Lung (tissue), 12 donors: ENCODE results near the gene ILK. TPM values are rescaled to one million over a fixed set of nuclear protein-coding genes. Genes with fewer than 3 reads are reported as not detected.

Experiments used
- ATAC-seq: fragments of 200-7000 bp; cut with Tn5 transposase; one replicate; pipeline ENCODE4 v1.9.1; 2020; ENCODE audit warnings: moderate number of reproducible peaks; ENCODE audit not compliant: insufficient read depth, low FRiP score
- DNase-seq, 3 donors: peaks; one replicate each; pipeline ENCODE4 v3.0.0-alpha.2; 2013 to 2017
- H3K27ac ChIP-seq, 2 donors: one replicate each; pipeline ENCODE4 v1.5.1; 2013; ENCODE audit warnings: mild to moderate bottlenecking in 2 of 2, moderate library complexity in 2 of 2, control low read depth in 1 of 2, inconsistent platforms in 1 of 2, low read depth in 1 of 2, low read length in 1 of 2
- H3K27me3 ChIP-seq, 3 donors: one replicate each; pipeline ENCODE4 v1.5.1; 2013; ENCODE audit warnings: low read length in 2 of 3; ENCODE audit not compliant: control insufficient read depth in 3 of 3, insufficient read depth in 3 of 3
- H3K36me3 ChIP-seq, 4 donors: one replicate each; pipeline ENCODE4 v1.5.1; 2013; ENCODE audit warnings: low read length in 4 of 4, mild to moderate bottlenecking in 1 of 4, moderate library complexity in 1 of 4; ENCODE audit not compliant: control insufficient read depth in 4 of 4, insufficient read depth in 4 of 4
- H3K4me1 ChIP-seq, 5 donors: one replicate each; pipeline ENCODE4 v1.5.1; 2013; ENCODE audit warnings: low read length in 5 of 5, mild to moderate bottlenecking in 2 of 5, moderate library complexity in 1 of 5; ENCODE audit not compliant: control insufficient read depth in 5 of 5, insufficient read depth in 5 of 5
- H3K4me3 ChIP-seq: one replicate; pipeline ENCODE4 v1.5.1; 2013; ENCODE audit warnings: mild to moderate bottlenecking, control low read depth, moderate library complexity
- H3K9ac ChIP-seq, 2 donors: one replicate each; pipeline ENCODE4 v1.5.1; 2013; ENCODE audit warnings: low read length in 2 of 2, control low read depth in 1 of 2; ENCODE audit not compliant: insufficient read depth in 1 of 2
- H3K9me3 ChIP-seq, 4 donors: one replicate each; pipeline ENCODE4 v1.5.1; 2013; ENCODE audit warnings: low read length in 3 of 4, mild to moderate bottlenecking in 1 of 4, moderate library complexity in 1 of 4; ENCODE audit not compliant: control insufficient read depth in 4 of 4, insufficient read depth in 3 of 4
- WGBS, 2 donors: extraction: QIAGEN DNeasy Blood & Tissue Kit; methylation state at CpG; one replicate each; pipeline ENCODE4 v1.1.7; 2013; 5-methylcytosine and 5-hydroxymethylcytosine counted together
- polyA plus RNA-seq, 2 donors: library from polyadenylated mRNA; stranded (reverse); fragments of 200-250 nt; gene quantifications; one replicate each; pipeline ENCODE4 v1.2.1, GENCODE V29; 2013
- total RNA-seq, 2 donors: library from RNA; depleted of rRNA in 1 of 2; stranded (reverse); fragments of >200 nt in 1 of 2; gene quantifications; one replicate each; pipeline ENCODE4 v1.2.1, GENCODE V29; 2014 to 2021
- TF ChIP-seq, protein P1 (sequence below): IDR thresholded peaks from 2 replicates; pipeline ENCODE4 v1.5.1; 2012; ENCODE audit warnings: mild to moderate bottlenecking; ENCODE audit errors: control extremely low read depth, extremely low read depth
- donor health status: control.
- donor health status: control.
- donor health status: Bipolar disorder and iron deficiency.
- donor health status: healthy.
- donor health status: DM: yes; HTN: yes; CAD: no.

ILK gene
- total and polyA plus RNA-seq, 4 donors = 91.1 to 147 (median 136) TPM

DNA sequence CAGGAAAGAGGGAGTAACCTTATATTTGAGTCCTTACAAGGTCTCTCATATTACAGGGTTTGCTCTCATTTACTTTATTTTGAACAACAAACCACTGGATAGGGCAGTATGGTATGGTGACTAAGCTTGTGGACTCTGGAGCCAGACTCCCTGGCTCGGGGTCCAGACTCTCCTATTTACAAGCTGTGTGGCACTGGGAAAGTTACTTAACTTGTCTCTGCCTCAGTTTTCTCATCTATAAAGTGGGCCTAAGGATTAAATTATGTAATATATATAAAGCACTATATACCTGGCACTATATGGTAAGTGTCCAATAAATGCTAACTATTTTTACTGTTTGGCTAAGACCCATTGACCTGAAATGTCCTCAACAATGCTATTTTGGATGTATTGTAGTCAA, 53.8 kb downstream of the ILK start:
- DNase-seq (no peak), ATAC-seq (no peak)
- H3K9me3 ChIP-seq = no peaks in the 10 kb centered on the region
- H3K27ac ChIP-seq = no peak overlapping the region
- H3K36me3 ChIP-seq = peaks cover 0 to 5% (median 0%) of the 10 kb centered on the region in 4 donors
- no peak overlapping the region for H3K4me3 ChIP-seq
- peaks cover 0 to 28% (median 5%) of the 10 kb centered on the region in 5 donors for H3K4me1 ChIP-seq
- 83 to 91% methylated on average over 1 of the region's 1 CpG for WGBS, 2 donors
- H3K9ac ChIP-seq = no peak overlapping the region
- H3K27me3 ChIP-seq = no peaks in the 10 kb centered on the region
- TF ChIP-seq, protein P1, sequence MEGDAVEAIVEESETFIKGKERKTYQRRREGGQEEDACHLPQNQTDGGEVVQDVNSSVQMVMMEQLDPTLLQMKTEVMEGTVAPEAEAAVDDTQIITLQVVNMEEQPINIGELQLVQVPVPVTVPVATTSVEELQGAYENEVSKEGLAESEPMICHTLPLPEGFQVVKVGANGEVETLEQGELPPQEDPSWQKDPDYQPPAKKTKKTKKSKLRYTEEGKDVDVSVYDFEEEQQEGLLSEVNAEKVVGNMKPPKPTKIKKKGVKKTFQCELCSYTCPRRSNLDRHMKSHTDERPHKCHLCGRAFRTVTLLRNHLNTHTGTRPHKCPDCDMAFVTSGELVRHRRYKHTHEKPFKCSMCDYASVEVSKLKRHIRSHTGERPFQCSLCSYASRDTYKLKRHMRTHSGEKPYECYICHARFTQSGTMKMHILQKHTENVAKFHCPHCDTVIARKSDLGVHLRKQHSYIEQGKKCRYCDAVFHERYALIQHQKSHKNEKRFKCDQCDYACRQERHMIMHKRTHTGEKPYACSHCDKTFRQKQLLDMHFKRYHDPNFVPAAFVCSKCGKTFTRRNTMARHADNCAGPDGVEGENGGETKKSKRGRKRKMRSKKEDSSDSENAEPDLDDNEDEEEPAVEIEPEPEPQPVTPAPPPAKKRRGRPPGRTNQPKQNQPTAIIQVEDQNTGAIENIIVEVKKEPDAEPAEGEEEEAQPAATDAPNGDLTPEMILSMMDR = no peak

- Histone ChIP-seq H3K27me3 (no peaks in the 10 kb centered on the region), H3K9me3 (no peaks in the 10 kb centered on the region), H3K9ac (no peak overlapping the region), H3K27ac (no peak overlapping the region), H3K36me3 (peaks cover 0 to 4% (median 0%) of the 10 kb centered on the region in 4 donors), H3K4me3 (no peak overlapping the region), H3K4me1 (peaks cover 0 to 24% (median 5%) of the 10 kb centered on the region in 5 donors)
- ATAC-seq (no peak), DNase-seq (no peak)
- TF ChIP-seq, protein P1 = no peak
Observed at GRCh38 chr11:6658647-6659046, 55.1 kb downstream of the ILK start.

Other genes starting within 250 kb of the ILK start
- gene SMPD1, start 213.3 kb upstream of the ILK start, total RNA-seq = 10 to 100 TPM; 19.3 to 69.5 TPM
- 10 to 100 TPM; 31.8 to 34.0 TPM for gene SMPD1, start 213.3 kb upstream of the ILK start, polyA plus RNA-seq
- 10 to 100 TPM; 38.9 to 42.0 TPM for gene APBB1, start 184.7 kb upstream of the ILK start, total RNA-seq
- gene APBB1, start 184.7 kb upstream of the ILK start, polyA plus RNA-seq = 10 to 100 TPM; 18.8 to 22.3 TPM
- gene HPX, start 162.8 kb upstream of the ILK start, total RNA-seq = 1 to 10 TPM; 2.3 to 3.5 TPM
- 1 to 10 TPM in 1 of 2 donors, under 1 TPM in 1; 0.46 to 1.3 TPM for gene HPX, start 162.8 kb upstream of the ILK start, polyA plus RNA-seq
- gene TRIM3, start 129.8 kb upstream of the ILK start, total RNA-seq = 10 to 100 TPM; 28.4 to 29.0 TPM
- gene TRIM3, start 129.8 kb upstream of the ILK start, polyA plus RNA-seq = 10 to 100 TPM; 15.7 to 16.4 TPM
- gene ARFIP2, start 122.4 kb upstream of the ILK start, total RNA-seq = 10 to 100 TPM; 34.0 to 53.7 TPM
- gene ARFIP2, start 122.4 kb upstream of the ILK start, polyA plus RNA-seq = 10 to 100 TPM; 41.9 to 51.1 TPM
- gene TIMM10B, start 122.3 kb upstream of the ILK start, total RNA-seq = 10 to 100 TPM; 31.5 to 43.4 TPM
- 10 to 100 TPM; 20.5 to 32.6 TPM for gene TIMM10B, start 122.3 kb upstream of the ILK start, polyA plus RNA-seq
- 10 to 100 TPM; 15.2 to 15.6 TPM for gene DNHD1, start 106.5 kb upstream of the ILK start, total RNA-seq
- gene DNHD1, start 106.5 kb upstream of the ILK start, polyA plus RNA-seq = 1 to 10 TPM; 4.5 to 8.8 TPM
- 10 to 100 TPM; 15.0 to 19.1 TPM for gene RRP8, start 158 bp upstream of the ILK start, total RNA-seq
- gene RRP8, start 158 bp upstream of the ILK start, polyA plus RNA-seq = 10 to 100 TPM; 16.2 to 17.4 TPM
- 100 to 1,000 TPM in 1 of 2 donors, 10 to 100 TPM in 1; 23.9 to 149 TPM for gene TAF10, start 8.4 kb downstream of the ILK start, total RNA-seq
- 100 to 1,000 TPM; 108 to 126 TPM for gene TAF10, start 8.4 kb downstream of the ILK start, polyA plus RNA-seq
- gene TPP1, start 15.6 kb downstream of the ILK start, total RNA-seq = 100 to 1,000 TPM; 124 to 150 TPM
- 100 to 1,000 TPM in 1 of 2 donors, 10 to 100 TPM in 1; 57.6 to 169 TPM for gene TPP1, start 15.6 kb downstream of the ILK start, polyA plus RNA-seq
- gene DCHS1, start 52.0 kb downstream of the ILK start, total RNA-seq = 10 to 100 TPM; 14.9 to 39.9 TPM
- 1 to 10 TPM; 6.0 to 8.2 TPM for gene DCHS1, start 52.0 kb downstream of the ILK start, polyA plus RNA-seq
- gene MRPL17, start 79.6 kb downstream of the ILK start, total RNA-seq = 10 to 100 TPM; 28.2 to 43.2 TPM
- 10 to 100 TPM; 48.6 to 81.4 TPM for gene MRPL17, start 79.6 kb downstream of the ILK start, polyA plus RNA-seq
- under 1 TPM; 0.06 to 0.18 TPM for gene OR2AG2, start 168.2 kb downstream of the ILK start, total RNA-seq
- under 1 TPM in 1 of 2 donors, not detected in 1; 0.01 TPM for gene OR2AG2, start 168.2 kb downstream of the ILK start, polyA plus RNA-seq
- not detected for gene OR2AG1, start 179.2 kb downstream of the ILK start, total RNA-seq
- not detected for gene OR2AG1, start 179.2 kb downstream of the ILK start, polyA plus RNA-seq
- gene OR6A2, start 195.9 kb downstream of the ILK start, total RNA-seq = under 1 TPM; 0.21 to 0.23 TPM
- not detected for gene OR6A2, start 195.9 kb downstream of the ILK start, polyA plus RNA-seq
- not detected for gene OR10A5, start 241.9 kb downstream of the ILK start, total RNA-seq
- gene OR10A5, start 241.9 kb downstream of the ILK start, polyA plus RNA-seq = not detected